ENCODE measurements around the gene UEVLD.

- no peak for TF ChIP-seq CTCF (IDR thresholded peaks at IDR 0.05; ENCODE audit: poor library complexity)
- no peak for TF ChIP-seq EZH2phosphoT487 (IDR thresholded peaks at IDR 0.05; ENCODE audit: low read depth, severe bottlenecking, unreplicated experiment)
These were observed 21.5 kb downstream of the UEVLD start for GRCh38 chr11:18567081-18567480.
